Measurements from ENCODE around the gene PDGFC.

Gene PDGFC

GRCh38 chr4:156782491-156782890 is 189.1 kb downstream of the PDGFC start:
- no peak for DNase-seq (ENCODE audit: low read depth)

GRCh38 chr4:156781852-156782251 is 189.7 kb downstream of the PDGFC start:
- peak; percentile 19 for DNase-seq (ENCODE audit: low read depth)

DNA sequence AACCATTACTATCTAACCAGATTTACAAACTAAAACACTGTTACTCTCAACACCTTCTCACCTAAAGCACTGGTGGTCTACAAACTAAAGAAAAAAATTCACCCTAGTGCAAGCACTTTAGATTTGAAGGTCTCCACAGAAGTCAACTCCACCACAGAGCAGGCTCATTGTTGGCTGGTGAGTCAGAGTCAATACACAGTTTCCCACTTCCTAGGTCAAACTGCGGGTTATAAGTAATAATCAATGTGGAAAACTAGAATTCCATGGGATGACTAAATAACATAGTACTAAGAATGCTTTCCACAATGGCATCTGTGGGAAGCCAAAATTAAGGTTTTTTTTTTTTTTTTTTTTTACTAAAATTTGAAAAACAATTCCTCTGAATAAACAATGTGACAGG is 191.8 kb downstream of the PDGFC start:
- DNase-seq (ENCODE audit: low read depth) = peak; percentile 62

DNA sequence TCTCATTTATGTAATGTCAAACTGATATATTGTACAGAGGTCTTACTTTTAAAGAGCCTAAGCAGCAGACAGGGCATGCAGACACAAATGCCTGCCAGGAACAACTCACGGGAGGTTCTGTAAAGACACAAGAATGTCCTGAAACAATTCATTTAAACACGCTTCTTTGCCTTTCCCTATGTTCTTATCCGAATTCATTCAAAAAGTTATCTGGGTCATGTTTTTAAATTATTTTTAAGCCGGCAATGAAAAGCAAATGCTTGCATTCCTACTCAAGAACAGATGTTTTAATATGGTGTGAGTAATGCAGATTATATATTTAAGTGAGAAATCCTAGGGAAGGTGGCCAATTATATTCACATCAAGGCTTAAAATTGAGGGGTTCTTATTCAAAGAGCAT is 192.6 kb downstream of the PDGFC start:
- peak; percentile 20 for DNase-seq (ENCODE audit: low read depth)

DNA sequence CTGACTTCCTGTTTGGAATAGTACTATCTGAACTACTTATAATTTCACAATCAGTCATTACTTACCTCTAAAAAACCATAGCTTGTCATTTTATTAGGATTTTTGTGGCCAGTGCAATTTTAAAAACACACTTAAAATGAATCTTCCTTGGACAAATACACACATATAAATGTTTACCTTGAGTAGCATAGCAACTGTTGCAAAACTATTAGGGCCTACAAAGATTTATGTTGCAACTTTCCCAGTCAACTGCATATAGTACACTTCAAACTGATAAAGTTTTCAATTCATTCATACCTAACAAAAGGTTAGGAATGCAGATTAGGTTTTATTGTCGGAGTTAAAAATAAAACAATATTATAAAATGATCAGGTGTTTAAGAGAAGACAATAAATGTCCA is 193.0 kb downstream of the PDGFC start:
- peak; percentile 78 for DNase-seq (ENCODE audit: low read depth)

DNA sequence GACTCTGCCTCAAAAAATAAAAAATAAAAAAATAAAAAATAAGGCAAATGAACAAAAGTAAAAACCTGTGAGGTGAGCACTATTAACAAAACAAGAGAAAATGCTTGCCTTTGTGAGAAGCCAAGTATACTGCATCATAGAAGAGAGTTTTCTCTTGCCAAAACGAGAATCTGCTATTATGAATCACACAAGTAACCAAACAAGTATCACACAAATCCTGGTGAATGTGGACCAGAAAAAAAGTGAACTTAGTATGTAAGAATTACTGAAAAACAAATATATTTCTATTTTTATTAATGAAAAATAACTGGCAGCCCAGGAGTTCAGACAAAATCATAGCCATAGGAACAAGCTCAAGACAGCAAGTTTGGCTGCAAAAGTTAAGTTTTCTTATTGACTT is 193.5 kb downstream of the PDGFC start:
- DNase-seq (ENCODE audit: low read depth) = peak; percentile 26

- no peak for DNase-seq (ENCODE audit: low read depth)
Measured at GRCh38 chr4:156775813-156776212, 195.8 kb downstream of the PDGFC start.

DNA sequence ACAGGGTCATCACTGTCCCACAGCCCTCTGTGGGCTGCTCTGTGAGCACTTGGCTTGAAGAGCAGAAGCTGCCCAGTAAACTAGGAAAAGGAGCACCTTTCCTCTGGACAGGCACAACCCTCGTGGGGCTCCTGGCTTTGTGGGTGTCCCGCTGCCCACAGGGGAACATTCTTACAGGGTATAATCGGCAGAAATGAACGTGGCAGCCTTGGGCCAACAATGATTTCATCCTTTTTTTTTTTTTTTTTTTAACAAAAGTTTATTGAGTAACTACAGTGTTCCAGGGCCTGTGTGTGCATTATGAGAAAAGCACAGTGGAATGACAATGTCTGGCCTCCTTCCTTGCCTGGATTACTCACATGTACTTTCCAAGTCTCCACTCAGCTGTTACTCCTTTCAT is 197.2 kb downstream of the PDGFC start:
- peak; percentile 79 for DNase-seq (ENCODE audit: low read depth)

DNA sequence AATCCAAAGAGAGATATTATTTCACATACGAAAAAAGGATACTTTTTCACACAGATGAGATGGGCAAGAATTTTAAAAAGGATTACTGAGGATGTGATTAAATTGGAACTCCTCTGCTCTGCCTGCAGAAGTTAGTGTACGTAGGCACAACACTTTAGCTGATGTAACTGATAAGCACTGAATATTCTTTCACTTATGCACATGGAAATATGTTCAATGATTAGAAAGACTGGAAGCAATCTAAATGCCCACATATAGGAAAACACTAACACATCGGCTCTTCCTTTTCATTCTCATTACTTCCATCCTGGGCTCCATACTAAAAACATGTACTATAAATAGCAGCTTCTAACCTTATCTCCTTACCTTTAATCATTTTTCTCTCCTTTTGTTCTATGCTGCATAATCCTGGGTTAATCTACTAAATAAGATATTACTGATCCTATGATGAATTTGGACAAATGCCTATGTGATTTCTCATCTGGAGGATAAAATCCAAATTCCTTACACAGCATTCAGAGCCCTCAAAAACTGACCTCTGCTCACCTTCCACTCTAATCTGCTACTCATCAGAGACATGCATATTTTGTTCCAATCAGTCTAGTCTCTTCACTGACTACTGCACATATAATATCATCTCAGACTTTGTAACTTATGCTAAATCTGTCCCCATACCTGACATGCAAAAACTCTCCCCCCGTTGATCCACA is 197.8 kb downstream of the PDGFC start:
- no peak for DNase-seq (ENCODE audit: low read depth)

GRCh38 chr4:156771171-156771837 is 200.3 kb downstream of the PDGFC start:
- peak; percentile 76 for DNase-seq (ENCODE audit: low read depth)

DNA sequence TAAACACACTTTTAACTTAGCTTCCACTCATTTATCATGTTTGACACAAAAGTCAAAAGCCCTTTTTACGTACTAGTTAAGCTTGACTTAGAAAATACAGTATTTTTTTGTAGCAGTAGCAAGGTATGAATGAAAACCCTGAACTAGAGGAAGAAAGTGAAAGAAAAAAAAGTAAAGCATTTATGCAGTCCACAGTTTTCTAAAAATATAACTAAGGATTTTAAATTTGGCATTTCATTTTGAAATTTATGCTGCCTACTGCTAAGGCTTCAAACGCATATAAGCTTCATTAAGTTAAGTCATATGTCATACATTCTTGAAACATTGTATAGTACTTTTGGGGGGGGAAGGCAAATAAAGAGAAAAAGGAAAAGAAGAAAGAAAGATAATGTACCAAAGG is 201.5 kb downstream of the PDGFC start:
- no peak for DNase-seq (ENCODE audit: low read depth)

GRCh38 chr4:156767911-156768415 is 203.6 kb downstream of the PDGFC start:
- DNase-seq (ENCODE audit: low read depth) = no peak

- no peak for DNase-seq (ENCODE audit: low read depth)
Measured at GRCh38 chr4:156766846-156767245, 204.8 kb downstream of the PDGFC start.

DNA sequence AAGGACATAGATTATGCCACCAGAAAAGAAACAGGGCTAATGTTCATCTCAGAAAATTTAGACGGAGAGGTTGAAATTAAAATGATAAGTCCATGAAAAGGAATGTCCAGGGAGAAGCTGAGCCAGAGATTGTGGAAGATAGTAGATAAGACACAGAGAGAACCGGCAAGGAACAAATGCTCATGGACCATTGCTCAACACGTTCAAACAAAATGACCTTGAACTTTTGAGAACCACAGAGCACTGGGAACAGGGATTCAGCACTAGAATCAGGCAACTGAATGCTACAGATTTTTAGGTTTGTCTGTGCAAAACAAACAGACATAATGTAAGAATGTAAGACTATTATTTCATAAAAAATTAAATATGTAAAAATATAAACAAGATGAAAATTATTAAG is 206.3 kb downstream of the PDGFC start:
- DNase-seq (ENCODE audit: low read depth) = no peak

DNA sequence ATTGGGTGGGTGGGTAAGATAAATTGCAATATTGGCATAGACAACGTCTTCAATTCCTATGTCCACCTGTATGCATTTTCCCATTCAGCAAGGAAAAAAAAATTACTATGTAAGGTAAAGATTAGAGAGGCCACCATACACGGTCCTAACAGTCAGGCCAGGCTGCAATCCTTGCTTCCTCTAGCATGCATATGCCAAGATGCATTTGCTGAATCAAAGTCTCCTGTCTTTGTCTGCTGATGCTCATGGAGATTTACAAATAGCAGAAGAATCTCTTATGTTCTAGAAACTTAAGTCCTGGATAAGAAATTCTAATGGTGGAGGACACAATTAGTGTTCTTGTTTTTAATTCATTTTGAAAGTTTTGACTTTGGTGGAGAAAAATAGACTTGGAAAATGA is 206.8 kb downstream of the PDGFC start:
- no peak for DNase-seq (ENCODE audit: low read depth)

- DNase-seq (ENCODE audit: low read depth) = no peak
Measured at GRCh38 chr4:156764145-156764544, 207.5 kb downstream of the PDGFC start.

DNA sequence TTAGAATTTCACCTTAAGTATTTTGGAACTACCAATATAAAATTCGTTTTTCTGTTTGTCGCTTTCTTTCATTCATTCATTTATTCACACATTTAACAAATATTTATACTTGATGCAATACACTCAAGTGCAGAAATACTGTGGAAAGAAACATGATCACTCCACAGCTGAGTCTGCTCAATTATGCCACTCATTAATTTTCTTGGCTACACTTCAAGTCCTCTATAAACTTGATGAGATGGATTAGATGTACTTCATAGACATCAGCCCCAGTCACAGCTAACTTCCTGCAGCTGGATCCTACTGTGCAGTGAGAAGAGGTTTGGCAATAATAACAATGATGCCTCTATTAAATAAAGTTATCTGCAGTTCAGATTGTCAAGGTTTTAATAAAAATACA is 208.1 kb downstream of the PDGFC start:
- no peak for DNase-seq (ENCODE audit: low read depth)

DNA sequence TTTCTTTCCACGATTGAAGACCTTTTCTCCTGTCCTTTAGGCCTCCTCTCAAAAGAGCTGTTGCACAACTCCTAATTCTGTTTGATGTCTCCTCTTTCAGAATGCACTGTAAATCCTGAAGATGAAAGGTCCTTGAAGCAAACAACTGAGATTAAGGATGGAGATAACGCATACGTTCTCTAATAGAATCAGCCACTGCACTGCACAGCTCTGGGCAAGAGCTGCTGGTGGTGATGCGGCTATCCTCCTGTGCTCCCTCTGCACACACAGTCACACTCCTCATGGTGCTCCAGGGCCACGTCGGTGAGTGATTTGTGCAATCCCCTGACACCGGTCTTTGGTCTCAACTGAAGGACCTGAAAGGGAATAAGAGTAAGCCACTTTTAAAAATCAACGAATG is 208.7 kb downstream of the PDGFC start:
- no peak for DNase-seq (ENCODE audit: low read depth)

DNA sequence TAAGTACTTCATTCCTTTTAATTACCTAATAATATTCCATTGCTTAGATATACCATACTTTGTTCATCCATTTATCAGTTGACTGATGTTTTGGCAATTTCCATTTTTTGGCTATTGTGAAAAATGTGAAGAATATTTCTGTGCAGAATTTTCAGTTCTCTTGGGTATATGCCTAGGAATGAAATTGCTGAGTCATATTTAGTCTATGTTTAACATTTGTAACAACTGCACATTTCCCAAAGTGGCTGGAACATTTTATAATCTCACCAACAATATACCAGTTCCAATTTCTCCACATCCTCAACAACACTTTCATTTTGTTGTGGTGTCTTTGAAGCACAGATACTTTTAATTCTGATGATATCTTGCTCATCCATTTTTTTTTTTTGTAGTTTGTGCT is 215.5 kb downstream of the PDGFC start:
- DNase-seq (ENCODE audit: low read depth) = no peak

GRCh38 chr4:156754832-156755570 is 216.6 kb downstream of the PDGFC start:
- DNase-seq (ENCODE audit: low read depth) = no peak

- peak; percentile 74 for DNase-seq (ENCODE audit: low read depth)
Measured at GRCh38 chr4:156751486-156751885, 220.1 kb downstream of the PDGFC start.

GRCh38 chr4:156749426-156750403 is 221.9 kb downstream of the PDGFC start:
- peak; percentile 36 for DNase-seq (ENCODE audit: low read depth)

Measured in GM04504 (cell line).